Right atrium auricular region (tissue), 2 donors: ENCODE measurements around the gene MRAP. TPM values are rescaled to one million over a fixed set of nuclear protein-coding genes. Genes with fewer than 3 reads are reported as not detected.
A peak's percentile ranks its signal among the peaks of the same experiment; 100 is the strongest.
"Not testable (repeated sequence)": the region's sequence is repeated elsewhere in the genome, so short reads cannot be mapped to it uniquely, and the experiment has no call there.

ENCODE experiments used
- DNase-seq: peaks from one replicate; pipeline ENCODE4 v3.0.0-alpha.2; 2019; ENCODE audit warnings: low spot score
- H3K27ac ChIP-seq, 2 donors: fragments of 200-600 bp; sonication (generic); 1 replicate in 1 of 2; 2 replicates in 1 of 2; pipeline ENCODE4 v1.5.1; 2016 to 2019
- H3K27me3 ChIP-seq, 2 donors: fragments of 200-600 bp; sonication (generic); one replicate each; pipeline versions ENCODE4 v1.5.1 to v1.6.0; 2017 to 2019
- H3K36me3 ChIP-seq: fragments of 200-600 bp; sonication (generic); one replicate; pipeline ENCODE4 v1.5.1; 2016
- H3K4me1 ChIP-seq, 2 donors: fragments of 200-600 bp; sonication (generic); one replicate each; pipeline versions ENCODE4 v1.5.1 to v1.6.0; 2017 to 2019
- H3K4me3 ChIP-seq, 2 donors: fragments of 200-600 bp; sonication (generic); 1 replicate in 1 of 2; 2 replicates in 1 of 2; pipeline ENCODE4 v1.5.1; 2017 to 2019; ENCODE audit warnings: mild to moderate bottlenecking in 1 of 2, moderate library complexity in 1 of 2
- H3K9me3 ChIP-seq, 2 donors: fragments of 200-600 bp; sonication (generic); one replicate each; pipeline ENCODE4 v1.5.1; 2019
- CTCF ChIP-seq, 2 donors: fragments of 200-600 bp; sonication (generic); IDR thresholded peaks; one replicate each; pipeline ENCODE4 v1.5.1; 2019; ENCODE audit warnings: antibody characterized with exemption in 2 of 2
- total RNA-seq, 2 donors: library from RNA; depleted of rRNA; stranded (reverse); fragments of >200 nt; gene quantifications; one replicate each; pipeline ENCODE4 v1.1.0, GENCODE V29; 2016

The MRAP gene
- total RNA-seq, 2 donors from 2014 or later: 5.3 TPM; not detected in 1

- no peak overlapping the region for H3K4me3 ChIP-seq
- no peak overlapping the region for H3K27ac ChIP-seq
- TF ChIP-seq CTCF (IDR thresholded peaks at IDR 0.05): peak in 1 of 2 donors; percentile 50
- H3K9me3 ChIP-seq: no peaks in the 10 kb centered on the region
- no peaks in the 10 kb centered on the region for H3K4me1 ChIP-seq
- peak; percentile 28 for DNase-seq
- H3K27me3 ChIP-seq: no peaks in the 10 kb centered on the region
- no peaks in the 10 kb centered on the region for H3K36me3 ChIP-seq
Measured at GRCh38 chr21:32306021-32306780, 7.5 kb downstream of the MRAP start.

GRCh38 chr21:32307706-32308105 lies 9.1 kb downstream of the MRAP start:
- no peak overlapping the region for H3K27ac ChIP-seq
- no peak overlapping the region for H3K4me3 ChIP-seq
- no peaks in the 10 kb centered on the region for H3K4me1 ChIP-seq
- peak; percentile 13 for DNase-seq
- H3K36me3 ChIP-seq: peaks cover 2% of the 10 kb centered on the region
- no peaks in the 10 kb centered on the region for H3K9me3 ChIP-seq
- no peak for TF ChIP-seq CTCF (IDR thresholded peaks at IDR 0.05)
- no peaks in the 10 kb centered on the region for H3K27me3 ChIP-seq

- no peaks in the 10 kb centered on the region for H3K9me3 ChIP-seq
- TF ChIP-seq CTCF (IDR thresholded peaks at IDR 0.05): no peak
- DNase-seq: peak; percentile 50
- no peaks in the 10 kb centered on the region for H3K27me3 ChIP-seq
- H3K36me3 ChIP-seq: peaks cover 11% of the 10 kb centered on the region
- H3K4me3 ChIP-seq: no peak overlapping the region
- H3K4me1 ChIP-seq: no peaks in the 10 kb centered on the region
- H3K27ac ChIP-seq: no peak overlapping the region
Measured at GRCh38 chr21:32308696-32309095, 10.0 kb downstream of the MRAP start.

GRCh38 chr21:32309906-32310460 lies 11.3 kb downstream of the MRAP start:
- Histone ChIP-seq H3K27ac (no peak overlapping the region), H3K27me3 (no peaks in the 10 kb centered on the region), H3K4me3 (no peak overlapping the region), H3K9me3 (no peaks in the 10 kb centered on the region), H3K36me3 (peaks cover 11% of the 10 kb centered on the region), H3K4me1 (no peaks in the 10 kb centered on the region)
- peak; percentile 36 for DNase-seq
- TF ChIP-seq CTCF (IDR thresholded peaks at IDR 0.05): no peak

GRCh38 chr21:32310976-32311375 lies 12.3 kb downstream of the MRAP start:
- not testable (repeated sequence) for H3K27ac ChIP-seq, DNase-seq
- H3K36me3 ChIP-seq: peaks cover 19% of the 10 kb centered on the region

GRCh38 chr21:32311621-32312020 lies 13.0 kb downstream of the MRAP start:
- Histone ChIP-seq H3K4me3 (no peak overlapping the region), H3K27me3 (no peaks in the 10 kb centered on the region), H3K4me1 (no peaks in the 10 kb centered on the region), H3K36me3 (peaks cover 26% of the 10 kb centered on the region), H3K9me3 (no peaks in the 10 kb centered on the region), H3K27ac (no peak overlapping the region)
- DNase-seq: peak; percentile 42
- TF ChIP-seq CTCF (IDR thresholded peaks at IDR 0.05): no peak

More at GRCh38 chr21:32310976-32311375, 12.3 kb downstream of the MRAP start:
- H3K27me3 ChIP-seq, H3K9me3 ChIP-seq, H3K4me3 ChIP-seq, H3K4me1 ChIP-seq: not testable (repeated sequence)
